HEK293 (cell line): ENCODE measurements around the gene CPN2.

ENCODE experiments used
- CTCF ChIA-PET: fragments of 350-600 bp; formaldehyde crosslinking; extraction: SDS; loops from one replicate; lab custom pipeline; 2021; ENCODE audit warnings: antibody characterized with exemption; lab: Yijun Ruan, JAX
- POLR2A ChIA-PET: fragments of 300-600 bp; formaldehyde crosslinking; extraction: SDS; loops from one replicate; lab custom pipeline; 2020; ENCODE audit warnings: antibody characterized with exemption, inconsistent platforms; lab: Yijun Ruan, JAX
- H3K27ac ChIP-seq: fragments of 200-500 bp; sonication (Bioruptor generic); 2 replicates; pipeline ENCODE4 v1.5.1; 2014; ENCODE audit warnings: low read depth, low read length, control low read depth, inconsistent platforms; ENCODE audit errors: extremely low read depth
- H3K36me3 ChIP-seq, 2 experiments: fragments of 200-500 bp in 1 of 2; sonication (Bioruptor generic) in 1 of 2; 1 replicate in 1 of 2; 2 replicates in 1 of 2; pipeline ENCODE4 v1.5.1; 2014 to 2017; ENCODE audit warnings: inconsistent platforms in 2 of 2, low read length in 2 of 2; ENCODE audit not compliant: control insufficient read depth in 2 of 2, insufficient read depth in 1 of 2
- H3K4me1 ChIP-seq: fragments of 200-500 bp; sonication (Bioruptor generic); 2 replicates; pipeline ENCODE4 v1.5.1; 2014; ENCODE audit warnings: mild to moderate bottlenecking, low read length, inconsistent platforms; ENCODE audit not compliant: control insufficient read depth, insufficient read depth
- H3K4me3 ChIP-seq: 2 replicates; pipeline ENCODE4 v1.5.1; 2011; ENCODE audit warnings: low read depth, mild to moderate bottlenecking, control low read depth, low read length, moderate library complexity
- H3K9me3 ChIP-seq: fragments of 200-500 bp; sonication (Bioruptor generic); 2 replicates; pipeline ENCODE4 v1.5.1; 2014; ENCODE audit warnings: low read depth, low read length, inconsistent platforms; ENCODE audit not compliant: control insufficient read depth, insufficient read depth
- GLI4 ChIP-seq: fragments of 450-650 bp; formaldehyde crosslinking; IDR thresholded peaks from 2 replicates; pipeline ENCODE4 v1.5.1; 2016; ENCODE audit warnings: missing biosample characterization, missing genetic modification characterization
- INSM2 ChIP-seq: fragments of 450-650 bp; formaldehyde crosslinking; IDR thresholded peaks from 2 replicates; pipeline ENCODE4 v1.5.1; 2016; ENCODE audit warnings: missing biosample characterization, missing genetic modification characterization
- PRDM1 ChIP-seq: fragments of 450-650 bp; formaldehyde crosslinking; IDR thresholded peaks from 2 replicates; pipeline ENCODE4; 2016; ENCODE audit warnings: missing biosample characterization, missing genetic modification characterization
- PRDM6 ChIP-seq: fragments of 450-650 bp; formaldehyde crosslinking; IDR thresholded peaks from 2 replicates; pipeline ENCODE4 v1.5.1; 2017; ENCODE audit warnings: missing biosample characterization, missing genetic modification characterization
- SP3 ChIP-seq: fragments of 450-650 bp; formaldehyde crosslinking; IDR thresholded peaks from 2 replicates; pipeline ENCODE4 v1.5.1; 2016; ENCODE audit warnings: missing biosample characterization, missing genetic modification characterization
- SP7 ChIP-seq: fragments of 450-650 bp; formaldehyde crosslinking; IDR thresholded peaks from 2 replicates; pipeline ENCODE4 v1.5.1; 2016; ENCODE audit warnings: missing biosample characterization, missing genetic modification characterization
- TSHZ1 ChIP-seq: fragments of 450-650 bp; formaldehyde crosslinking; IDR thresholded peaks from 2 replicates; pipeline ENCODE4 v1.5.1; 2016; ENCODE audit warnings: missing biosample characterization, missing genetic modification characterization, borderline replicate concordance
- ZBTB20 ChIP-seq: fragments of 450-650 bp; formaldehyde crosslinking; IDR thresholded peaks from 2 replicates; pipeline ENCODE4 v1.5.1; 2016; ENCODE audit warnings: missing biosample characterization, missing genetic modification characterization
- ZFHX2 ChIP-seq: fragments of 450-650 bp; formaldehyde crosslinking; conservative IDR thresholded peaks from 2 replicates; pipeline ENCODE4 v1.5.1; 2016; ENCODE audit warnings: missing biosample characterization, missing genetic modification characterization
- ZNF114 ChIP-seq: fragments of 450-650 bp; formaldehyde crosslinking; IDR thresholded peaks from 2 replicates; pipeline ENCODE4 v1.5.0; 2017; ENCODE audit warnings: missing biosample characterization, missing genetic modification characterization
- ZNF174 ChIP-seq: fragments of 450-650 bp; formaldehyde crosslinking; IDR thresholded peaks from 2 replicates; pipeline ENCODE4 v1.5.0; 2017; ENCODE audit warnings: missing biosample characterization, mild to moderate bottlenecking, missing genetic modification characterization
- ZNF26 ChIP-seq: fragments of 450-650 bp; formaldehyde crosslinking; IDR thresholded peaks from 2 replicates; pipeline ENCODE4 v1.5.1; 2016; ENCODE audit warnings: missing biosample characterization, missing genetic modification characterization
- ZNF354C ChIP-seq: fragments of 450-650 bp; formaldehyde crosslinking; IDR thresholded peaks from 2 replicates; pipeline ENCODE4 v1.5.1; 2016; ENCODE audit warnings: missing biosample characterization, missing genetic modification characterization, low read depth, borderline replicate concordance
- ZNF404 ChIP-seq: fragments of 450-650 bp; formaldehyde crosslinking; IDR thresholded peaks from 2 replicates; pipeline ENCODE4 v1.5.1; 2017; ENCODE audit warnings: missing biosample characterization, missing genetic modification characterization
- ZNF529 ChIP-seq: fragments of 450-650 bp; formaldehyde crosslinking; IDR thresholded peaks from 2 replicates; pipeline ENCODE4 v1.5.1; 2017; ENCODE audit warnings: missing genetic modification characterization, missing biosample characterization; ENCODE audit not compliant: insufficient replicate concordance
- ZNF530 ChIP-seq: fragments of 450-650 bp; formaldehyde crosslinking; IDR thresholded peaks from 2 replicates; pipeline ENCODE4 v1.5.1; 2016; ENCODE audit warnings: low read depth, missing biosample characterization, missing genetic modification characterization
- ZNF561 ChIP-seq: fragments of 450-650 bp; IDR thresholded peaks from 2 replicates; pipeline ENCODE4 v1.5.1; 2018; ENCODE audit warnings: missing biosample characterization, missing genetic modification characterization, borderline replicate concordance
- ZNF692 ChIP-seq: fragments of 450-650 bp; formaldehyde crosslinking; IDR thresholded peaks from 2 replicates; pipeline ENCODE4 v1.5.1; 2016; ENCODE audit warnings: missing biosample characterization, missing genetic modification characterization
- ZNF768 ChIP-seq: fragments of 450-650 bp; formaldehyde crosslinking; IDR thresholded peaks from 2 replicates; pipeline ENCODE4 v1.5.1; 2018; ENCODE audit warnings: missing biosample characterization, mild to moderate bottlenecking, missing genetic modification characterization
- ZNF785 ChIP-seq: fragments of 450-650 bp; formaldehyde crosslinking; IDR thresholded peaks from 2 replicates; pipeline ENCODE4 v1.5.1; 2016; ENCODE audit warnings: missing biosample characterization, missing genetic modification characterization

CPN2 gene

GRCh38 chr3:194321693-194322640 is 29.2 kb downstream of the CPN2 start:
- H3K36me3 ChIP-seq = no peaks in the 10 kb centered on the region
- no peak overlapping the region for H3K4me3 ChIP-seq
- no peaks in the 10 kb centered on the region for H3K9me3 ChIP-seq
- no peak overlapping the region for H3K27ac ChIP-seq
- no peaks in the 10 kb centered on the region for H3K4me1 ChIP-seq
- ChIA-PET POLR2A (no interaction called here), CTCF (no interaction called here)
- TF ChIP-seq ZNF768 = no peak
- TF ChIP-seq ZNF26 (tag by site-specific recombination) = no peak
- no peak for TF ChIP-seq ZNF785 (tag by site-specific recombination)
- TF ChIP-seq ZNF404 (tag by site-specific recombination) = no peak
- TF ChIP-seq ZNF529 = no peak
- TF ChIP-seq ZNF354C = no peak
- no peak for TF ChIP-seq ZNF692 (tag by site-specific recombination)
- no peak for TF ChIP-seq ZNF530 (tag by site-specific recombination)
- no peak for TF ChIP-seq ZFHX2 (tag by site-specific recombination)
- no peak for TF ChIP-seq ZNF114
- no peak for TF ChIP-seq SP7 (tag by site-specific recombination)
- no peak for TF ChIP-seq GLI4 (tag by site-specific recombination)
- TF ChIP-seq PRDM1 (tag by site-specific recombination) = no peak
- TF ChIP-seq ZNF561 (tag by site-specific recombination) = no peak
- TF ChIP-seq SP3 = no peak
- no peak for TF ChIP-seq ZBTB20 (tag by site-specific recombination)
- TF ChIP-seq PRDM6 (tag by site-specific recombination) = no peak
- no peak for TF ChIP-seq INSM2 (tag by site-specific recombination)
- TF ChIP-seq ZNF174 (tag by site-specific recombination) = no peak
- TF ChIP-seq TSHZ1 (tag by site-specific recombination) = no peak
- TF ChIP-seq, all 188 proteins: peak for 0
